Smooth muscle cell (in vitro differentiated cells): ENCODE results near the gene LANCL1. TPM values are rescaled to one million over a fixed set of nuclear protein-coding genes. Genes with fewer than 3 reads are reported as not detected.
"Not testable (repeated sequence)": the region's sequence is repeated elsewhere in the genome, so short reads cannot be mapped to it uniquely, and the experiment has no call there.

Experiments used
- DNase-seq: peaks from one replicate; lab custom pipeline; 2025; ENCODE audit not compliant: unreplicated experiment; lab: John Stamatoyannopoulos, UW
- H2AFZ ChIP-seq: fragments of 200-600 bp; sonication (generic); 2 replicates; pipeline ENCODE4 v1.6.0; 2016; ENCODE audit warnings: antibody characterized with exemption, low read depth, mild to moderate bottlenecking
- H3F3A ChIP-seq: fragments of 200-600 bp; sonication (generic); 2 replicates; pipeline ENCODE4 v1.6.0; 2017; ENCODE audit warnings: antibody characterized with exemption, low read depth
- H3K27ac ChIP-seq: fragments of 200-600 bp; sonication (generic); 2 replicates; pipeline ENCODE4 v1.5.1; 2016; ENCODE audit warnings: low read depth, mild to moderate bottlenecking
- H3K27me3 ChIP-seq: fragments of 200-600 bp; sonication (generic); 2 replicates; pipeline ENCODE4 v1.6.1; 2016; ENCODE audit warnings: low read depth, mild to moderate bottlenecking
- H3K36me3 ChIP-seq: fragments of 200-600 bp; sonication (generic); 2 replicates; pipeline ENCODE4 v1.5.1; 2016; ENCODE audit warnings: low read depth
- H3K4me1 ChIP-seq: fragments of 200-600 bp; sonication (generic); 2 replicates; pipeline ENCODE4 v1.5.1; 2016; ENCODE audit warnings: low read depth
- H3K4me2 ChIP-seq: fragments of 200-600 bp; sonication (generic); 2 replicates; pipeline ENCODE4 v1.6.0; 2016; ENCODE audit warnings: mild to moderate bottlenecking
- H3K4me3 ChIP-seq: fragments of 200-600 bp; sonication (generic); 2 replicates; pipeline ENCODE4 v1.5.1; 2016; ENCODE audit warnings: mild to moderate bottlenecking
- H3K79me2 ChIP-seq: fragments of 200-600 bp; sonication (generic); 2 replicates; pipeline ENCODE4 v1.6.0; 2016; ENCODE audit warnings: low read depth, mild to moderate bottlenecking
- H3K9ac ChIP-seq: fragments of 200-600 bp; sonication (generic); 2 replicates; pipeline ENCODE4 v1.6.0; 2016; ENCODE audit warnings: low read depth
- H3K9me3 ChIP-seq: fragments of 200-600 bp; sonication (generic); replicated peaks from 2 replicates; pipeline ENCODE4 v1.5.1; 2016; ENCODE audit warnings: low read depth
- H4K20me1 ChIP-seq: fragments of 200-600 bp; sonication (generic); 2 replicates; pipeline ENCODE4 v1.6.0; 2016; ENCODE audit warnings: low read depth
- CTCF ChIP-seq: fragments of 200-600 bp; sonication (generic); IDR thresholded peaks from 2 replicates; pipeline ENCODE4 v1.5.1; 2017; ENCODE audit warnings: borderline replicate concordance, mild to moderate bottlenecking, antibody characterized with exemption; ENCODE audit not compliant: insufficient read depth, poor library complexity, severe bottlenecking
- WGBS: methylation state at CpG from one replicate; pipeline ENCODE4 v1.1.7; 2016; ENCODE audit warnings: low lambda C conversion rate; 5-methylcytosine and 5-hydroxymethylcytosine counted together
- polyA plus RNA-seq: library from polyadenylated mRNA; unstranded; fragments of >200 nt; fragmentation: Nextera tagmentation; extraction: Ambion mirVana; gene quantifications from 2 replicates; pipeline ENCODE4 v1.2.1, GENCODE V29; 2016
- total RNA-seq: library from RNA; depleted of rRNA; stranded (reverse); fragments of >200 nt; gene quantifications from 2 replicates; pipeline ENCODE4 v1.2.3, GENCODE V29; 2014

LANCL1 gene
- total and polyA plus RNA-seq, 2 experiments from 2014 or later: 14.7 to 43.7 TPM

- no peak for TF ChIP-seq CTCF
- 100% methylated on average over 2 of the region's 2 CpGs for WGBS
These were observed 47.0 kb downstream of the LANCL1 start for GRCh38 chr2:210429403-210430137.

GRCh38 chr2:210428393-210429179, 48.0 kb downstream of the LANCL1 start:
- H3K9ac ChIP-seq: no peak overlapping the region
- no peak for TF ChIP-seq CTCF
- H3K79me2 ChIP-seq: no peaks in the 10 kb centered on the region
- peaks cover 7% of the 10 kb centered on the region for H3K36me3 ChIP-seq
- H3K4me3 ChIP-seq: no peak overlapping the region
- DNase-seq: no peak
- no peaks in the 10 kb centered on the region for H3K27me3 ChIP-seq
- no peaks in the 10 kb centered on the region for H3K4me1 ChIP-seq
- no peak overlapping the region for H3K27ac ChIP-seq
- H4K20me1 ChIP-seq: no peaks in the 10 kb centered on the region
- WGBS: 91% methylated on average over 5 of the region's 5 CpGs
- H3K9me3 ChIP-seq: no peaks in the 10 kb centered on the region
- H3K4me2 ChIP-seq: no peak overlapping the region
- no peaks in the 10 kb centered on the region for H3F3A ChIP-seq
- no peak overlapping the region for H2AFZ ChIP-seq

More at GRCh38 chr2:210429403-210430137, 47.0 kb downstream of the LANCL1 start:
- H3K4me1 ChIP-seq: no peaks in the 10 kb centered on the region
- H3K79me2 ChIP-seq: no peaks in the 10 kb centered on the region
- H3K4me3 ChIP-seq: no peak overlapping the region
- no peaks in the 10 kb centered on the region for H4K20me1 ChIP-seq
- no peaks in the 10 kb centered on the region for H3K27me3 ChIP-seq
- H3K4me2 ChIP-seq: no peak overlapping the region
- H3K9ac ChIP-seq: no peak overlapping the region
- no peak overlapping the region for H3K27ac ChIP-seq
- H3K9me3 ChIP-seq: no peaks in the 10 kb centered on the region
- no peak overlapping the region for H2AFZ ChIP-seq
- DNase-seq: no peak
- H3F3A ChIP-seq: no peaks in the 10 kb centered on the region
- peaks cover 7% of the 10 kb centered on the region for H3K36me3 ChIP-seq

- 92% methylated on average over 6 of the region's 6 CpGs for WGBS
These were observed 49.2 kb downstream of the LANCL1 start for GRCh38 chr2:210427309-210427708.

GRCh38 chr2:210422366-210422765, 54.2 kb downstream of the LANCL1 start:
- H3F3A ChIP-seq: no peaks in the 10 kb centered on the region
- H3K9ac ChIP-seq: no peak overlapping the region
- no peak overlapping the region for H2AFZ ChIP-seq
- no peak overlapping the region for H3K27ac ChIP-seq
- no peaks in the 10 kb centered on the region for H3K27me3 ChIP-seq
- no peak for DNase-seq
- no peaks in the 10 kb centered on the region for H3K36me3 ChIP-seq
- WGBS: 87% methylated on average over 2 of the region's 2 CpGs
- TF ChIP-seq CTCF: no peak
- no peaks in the 10 kb centered on the region for H3K9me3 ChIP-seq
- no peaks in the 10 kb centered on the region for H4K20me1 ChIP-seq
- H3K4me1 ChIP-seq: no peaks in the 10 kb centered on the region
- no peaks in the 10 kb centered on the region for H3K79me2 ChIP-seq
- no peak overlapping the region for H3K4me3 ChIP-seq
- no peak overlapping the region for H3K4me2 ChIP-seq

More at GRCh38 chr2:210427309-210427708, 49.2 kb downstream of the LANCL1 start:
- not testable (repeated sequence) for H3K4me2 ChIP-seq, H4K20me1 ChIP-seq, DNase-seq, H3K27ac ChIP-seq, H3F3A ChIP-seq, H3K27me3 ChIP-seq, H3K9me3 ChIP-seq, H3K36me3 ChIP-seq, H3K4me3 ChIP-seq, H3K9ac ChIP-seq, H2AFZ ChIP-seq, H3K79me2 ChIP-seq, H3K4me1 ChIP-seq
